Suprapubic skin (tissue), 4 donors: ENCODE measurements around the gene FBXO17. TPM values are rescaled to one million over a fixed set of nuclear protein-coding genes. Genes with fewer than 3 reads are reported as not detected.

ENCODE experiments used
- DNase-seq, 2 donors: peaks; one replicate each; pipeline ENCODE4 v3.0.0-alpha.2; 2019; ENCODE audit warnings: low spot score in 2 of 2
- H3K27ac ChIP-seq: fragments of 200-600 bp; sonication (generic); one replicate; pipeline ENCODE4 v1.5.1; 2019
- H3K27me3 ChIP-seq: fragments of 200-600 bp; sonication (generic); one replicate; pipeline ENCODE4 v1.5.1; 2019
- H3K36me3 ChIP-seq: fragments of 200-600 bp; sonication (generic); one replicate; pipeline ENCODE4 v1.5.1; 2019
- H3K4me1 ChIP-seq: fragments of 200-600 bp; sonication (generic); one replicate; pipeline ENCODE4 v1.5.1; 2019
- H3K4me3 ChIP-seq: fragments of 200-600 bp; sonication (generic); one replicate; pipeline ENCODE4 v1.5.1; 2019; ENCODE audit warnings: mild to moderate bottlenecking
- H3K9me3 ChIP-seq: fragments of 200-600 bp; sonication (generic); one replicate; pipeline ENCODE4 v1.5.1; 2019
- EP300 ChIP-seq: sonication (generic); formaldehyde crosslinking; IDR thresholded peaks from one replicate; pipeline ENCODE4 v1.6.1; 2017; ENCODE audit warnings: antibody characterized with exemption
- POLR2A ChIP-seq, 2 donors: fragments of 450-650 bp; IDR thresholded peaks; one replicate each; pipeline ENCODE4 v1.6.1; 2017; ENCODE audit warnings: antibody characterized with exemption in 2 of 2, mild to moderate bottlenecking in 2 of 2, moderate library complexity in 2 of 2
- POLR2AphosphoS5 ChIP-seq, 3 donors: sonication (generic); formaldehyde crosslinking; IDR thresholded peaks; one replicate each; pipeline ENCODE4 v1.6.1; 2017; ENCODE audit warnings: antibody characterized with exemption in 3 of 3
- WGBS: methylation state at CpG from one replicate; pipeline ENCODE4 v1.1.5; 2018; 5-methylcytosine and 5-hydroxymethylcytosine counted together
- total RNA-seq, 4 donors: library from RNA; depleted of rRNA; stranded (reverse); fragments of >200 nt; gene quantifications; one replicate each; pipeline ENCODE4 v1.1.0, GENCODE V29; 2016
- TF ChIP-seq, protein P1 (sequence below), 2 donors: fragments of 200-600 bp in 1 of 2; fragments of 450-650 bp in 1 of 2; sonication (generic) in 1 of 2; IDR thresholded peaks; one replicate each; pipeline ENCODE4 v1.5.1; 2016 to 2019; ENCODE audit warnings: antibody characterized with exemption in 2 of 2, mild to moderate bottlenecking in 1 of 2, moderate library complexity in 1 of 2

The FBXO17 gene
- total RNA-seq, 4 donors from 2014 or later: 11.3 to 35.1 (median 20.4) TPM

DNA sequence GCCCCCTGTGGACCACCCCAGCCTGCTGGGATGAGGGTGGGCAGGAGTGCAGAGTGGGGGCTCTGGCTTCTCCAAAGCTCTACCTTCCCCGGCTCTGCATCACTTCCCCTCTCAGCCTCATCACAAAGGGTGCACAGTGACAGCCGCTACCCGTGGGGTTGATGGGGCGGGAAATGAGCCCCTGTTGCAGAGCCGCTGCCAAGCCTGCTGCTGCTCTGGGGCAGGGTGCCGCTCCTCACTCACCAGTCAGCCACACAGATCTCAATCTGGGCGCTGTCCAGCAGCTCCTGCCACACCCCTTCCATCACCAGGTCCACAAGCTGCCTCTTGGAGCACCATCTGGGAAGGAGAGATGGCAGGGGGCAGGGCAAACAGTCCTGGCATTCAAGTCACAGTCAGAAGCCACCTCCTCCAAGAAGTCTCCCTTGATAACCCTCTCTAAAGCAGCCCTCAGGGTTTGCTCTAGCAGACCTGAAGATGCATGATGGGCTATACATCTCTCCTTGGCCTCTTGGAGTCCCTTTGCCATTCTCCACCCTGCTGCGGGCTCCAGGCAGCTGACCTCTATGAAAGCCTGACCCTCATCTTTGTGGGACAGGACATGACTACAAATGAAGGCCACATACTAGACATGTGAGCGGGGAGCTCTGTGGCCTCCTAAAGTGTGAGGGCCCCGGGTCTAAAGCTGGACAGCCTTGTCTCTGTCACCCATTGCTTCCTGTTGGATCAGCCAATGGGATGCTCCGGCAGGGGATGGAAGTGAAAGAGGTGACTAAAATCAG, 29.1 kb downstream of the FBXO17 start:
- TF ChIP-seq POLR2AphosphoS5 (IDR thresholded peaks at IDR 0.05) (no peak), POLR2A (IDR thresholded peaks at IDR 0.05) (no peak)
- TF ChIP-seq, protein P1, sequence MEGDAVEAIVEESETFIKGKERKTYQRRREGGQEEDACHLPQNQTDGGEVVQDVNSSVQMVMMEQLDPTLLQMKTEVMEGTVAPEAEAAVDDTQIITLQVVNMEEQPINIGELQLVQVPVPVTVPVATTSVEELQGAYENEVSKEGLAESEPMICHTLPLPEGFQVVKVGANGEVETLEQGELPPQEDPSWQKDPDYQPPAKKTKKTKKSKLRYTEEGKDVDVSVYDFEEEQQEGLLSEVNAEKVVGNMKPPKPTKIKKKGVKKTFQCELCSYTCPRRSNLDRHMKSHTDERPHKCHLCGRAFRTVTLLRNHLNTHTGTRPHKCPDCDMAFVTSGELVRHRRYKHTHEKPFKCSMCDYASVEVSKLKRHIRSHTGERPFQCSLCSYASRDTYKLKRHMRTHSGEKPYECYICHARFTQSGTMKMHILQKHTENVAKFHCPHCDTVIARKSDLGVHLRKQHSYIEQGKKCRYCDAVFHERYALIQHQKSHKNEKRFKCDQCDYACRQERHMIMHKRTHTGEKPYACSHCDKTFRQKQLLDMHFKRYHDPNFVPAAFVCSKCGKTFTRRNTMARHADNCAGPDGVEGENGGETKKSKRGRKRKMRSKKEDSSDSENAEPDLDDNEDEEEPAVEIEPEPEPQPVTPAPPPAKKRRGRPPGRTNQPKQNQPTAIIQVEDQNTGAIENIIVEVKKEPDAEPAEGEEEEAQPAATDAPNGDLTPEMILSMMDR (IDR thresholded peaks at IDR 0.05): no peak
- H3K9me3 ChIP-seq: no peaks in the 10 kb centered on the region
- H3K27ac ChIP-seq: no peak overlapping the region
- H3K4me3 ChIP-seq: no peak overlapping the region
- H3K36me3 ChIP-seq: peaks cover 21% of the 10 kb centered on the region
- peaks cover 7% of the 10 kb centered on the region for H3K4me1 ChIP-seq
- H3K27me3 ChIP-seq: no peaks in the 10 kb centered on the region
- DNase-seq: no peak
- 90% methylated on average over 10 of the region's 11 CpGs for whole genome bisulfite sequencing

DNA sequence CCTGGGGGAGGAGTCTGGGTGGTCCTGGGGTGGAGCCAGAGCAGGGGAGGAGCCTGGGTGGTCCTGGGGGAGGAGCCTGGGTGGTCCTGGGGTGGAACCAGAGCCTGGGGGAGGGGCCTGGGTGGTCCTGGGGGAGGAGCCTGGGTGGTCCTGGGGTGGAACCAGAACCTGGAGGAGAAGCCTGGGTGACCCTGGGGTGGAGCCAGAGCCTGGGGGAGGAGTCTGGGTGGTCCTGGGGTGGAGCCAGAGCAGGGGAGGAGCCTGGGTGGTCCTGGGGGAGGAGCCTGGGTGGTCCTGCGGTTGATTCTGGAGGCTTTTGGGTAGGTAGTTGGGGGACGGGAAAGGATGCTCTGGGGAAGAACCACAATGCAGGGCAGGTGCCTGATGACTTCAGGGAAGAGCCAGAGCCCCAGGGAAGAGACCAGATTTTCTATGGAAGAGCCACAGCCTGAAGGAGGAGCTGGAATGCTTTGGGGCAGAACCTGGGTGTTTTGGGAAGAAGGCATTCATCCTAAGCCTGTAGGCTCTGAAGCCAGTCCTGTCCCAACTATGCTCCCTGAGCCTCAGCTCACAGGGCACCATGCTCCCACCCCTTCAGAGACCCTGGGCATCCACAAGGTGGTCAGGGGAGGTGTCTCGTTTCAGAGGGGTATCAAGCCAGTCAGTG, 29.8 kb downstream of the FBXO17 start:
- Histone ChIP-seq H3K4me1 (peaks cover 7% of the 10 kb centered on the region), H3K4me3 (no peak overlapping the region), H3K27ac (no peak overlapping the region), H3K9me3 (no peaks in the 10 kb centered on the region), H3K27me3 (no peaks in the 10 kb centered on the region), H3K36me3 (peaks cover 21% of the 10 kb centered on the region)
- no peak for DNase-seq
- 91% methylated on average over 2 of the region's 3 CpGs for WGBS
- no peak for TF ChIP-seq POLR2A (IDR thresholded peaks at IDR 0.05)
- TF ChIP-seq, protein P1 (IDR thresholded peaks at IDR 0.05): no peak

DNA sequence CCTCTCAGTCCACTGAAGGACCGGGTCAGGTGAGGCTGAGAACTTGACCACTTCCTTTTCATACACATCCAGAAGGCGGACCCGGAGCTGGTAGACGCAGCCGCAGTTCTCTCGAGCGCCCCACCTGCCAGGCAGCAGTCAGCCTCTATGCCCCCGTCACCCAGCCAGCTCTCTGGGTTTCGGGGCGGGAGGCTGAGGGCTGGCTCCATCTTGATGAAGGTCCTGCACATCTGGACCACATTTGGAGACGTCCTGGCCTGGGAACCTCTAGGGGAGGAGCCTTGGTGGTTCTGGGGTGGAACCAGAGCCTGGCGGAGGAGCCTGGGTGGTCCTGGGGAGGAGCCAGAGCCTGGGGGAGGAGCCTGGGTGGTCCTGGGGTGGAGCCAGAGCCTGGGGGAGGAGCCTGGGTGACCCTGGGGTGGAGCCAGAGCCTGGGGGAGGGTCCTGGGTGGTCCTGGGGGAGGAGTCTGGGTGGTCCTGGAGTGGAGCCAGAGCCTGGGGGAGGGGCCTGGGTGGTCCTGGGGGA, 30.5 kb downstream of the FBXO17 start:
- TF ChIP-seq, protein P1 (IDR thresholded peaks at IDR 0.05): no peak
- no peak for TF ChIP-seq POLR2AphosphoS5 (IDR thresholded peaks at IDR 0.05)
- TF ChIP-seq EP300: no peak
- no peak for TF ChIP-seq POLR2A (IDR thresholded peaks at IDR 0.05)
- 98% methylated on average over 7 of the region's 12 CpGs for WGBS

DNA sequence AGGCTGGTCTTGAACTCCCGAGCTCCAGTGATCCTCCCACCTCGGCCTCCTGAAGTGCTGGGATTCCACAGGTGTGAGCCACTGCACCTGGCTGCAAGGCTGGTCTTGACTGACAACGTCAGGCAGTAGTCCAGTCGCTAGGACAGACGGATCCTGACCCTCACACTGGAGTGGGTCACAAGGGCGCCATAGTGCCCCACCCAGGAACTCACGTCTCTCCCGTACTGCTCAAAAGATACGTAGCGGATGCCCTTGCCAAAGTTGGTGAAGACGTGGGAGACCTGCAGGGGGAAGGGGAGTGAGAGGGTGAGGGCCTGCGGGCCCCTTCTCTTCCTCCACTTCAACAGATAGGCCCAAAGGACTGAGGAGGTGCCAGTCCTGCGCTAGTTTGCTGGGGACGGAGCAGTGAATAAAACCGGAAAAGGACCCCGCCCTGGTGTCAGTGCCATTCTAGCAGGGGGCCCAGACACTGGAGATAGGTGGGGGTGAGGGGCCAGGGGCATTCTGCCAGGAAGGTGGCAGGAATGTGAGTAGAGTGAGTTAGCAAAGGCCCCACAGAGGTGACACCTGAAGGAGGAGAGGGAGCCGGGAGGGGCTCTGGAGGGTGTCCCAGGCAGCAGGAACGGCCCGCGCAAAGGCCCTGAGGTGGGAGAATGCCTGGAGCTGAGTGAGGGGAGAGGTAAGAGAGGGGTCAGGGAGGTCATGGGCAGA, 32.9 kb downstream of the FBXO17 start:
- 92% methylated on average over 19 of the region's 20 CpGs for WGBS

More for the DNA sequence above, 30.5 kb downstream of the FBXO17 start:
- no peaks in the 10 kb centered on the region for H3K9me3 ChIP-seq
- peaks cover 21% of the 10 kb centered on the region for H3K36me3 ChIP-seq
- no peak overlapping the region for H3K27ac ChIP-seq
- H3K4me3 ChIP-seq: no peak overlapping the region
- peaks cover 6% of the 10 kb centered on the region for H3K4me1 ChIP-seq
- no peak for DNase-seq
- H3K27me3 ChIP-seq: no peaks in the 10 kb centered on the region

More for the DNA sequence above, 32.9 kb downstream of the FBXO17 start:
- TF ChIP-seq EP300: no peak
- no peak for TF ChIP-seq POLR2AphosphoS5 (IDR thresholded peaks at IDR 0.05)
- TF ChIP-seq, protein P1 (IDR thresholded peaks at IDR 0.05): no peak
- TF ChIP-seq POLR2A (IDR thresholded peaks at IDR 0.05): no peak
- Histone ChIP-seq H3K27ac (no peak overlapping the region), H3K9me3 (no peaks in the 10 kb centered on the region), H3K4me1 (peaks cover 4% of the 10 kb centered on the region), H3K36me3 (peaks cover 16% of the 10 kb centered on the region), H3K4me3 (no peak overlapping the region), H3K27me3 (no peaks in the 10 kb centered on the region)
- DNase-seq: no peak
